Mesenchymal stem cell (in vitro differentiated cells and primary cell): Measurements from ENCODE around the gene BBS7.

Source experiments
- DNase-seq: peaks from one replicate; pipeline ENCODE4 v3.0.0-alpha.2; 2013
- H2AFZ ChIP-seq: one replicate; pipeline ENCODE4 v1.6.1; 2013; ENCODE audit warnings: low read depth, mild to moderate bottlenecking, control low read depth, inconsistent platforms, low read length, moderate library complexity
- H2AK5ac ChIP-seq: 2 replicates; pipeline ENCODE4 v1.6.1; 2013; ENCODE audit warnings: low read length, moderate library complexity, mild to moderate bottlenecking, inconsistent platforms; ENCODE audit not compliant: severe bottlenecking
- H2BK120ac ChIP-seq: one replicate; pipeline ENCODE4 v1.6.1; 2013; ENCODE audit warnings: low read depth, mild to moderate bottlenecking, inconsistent platforms, low read length, moderate library complexity
- H2BK12ac ChIP-seq, 2 experiments: one replicate each; pipeline ENCODE4 v1.6.1; 2013; ENCODE audit warnings: inconsistent platforms in 2 of 2, low read length in 2 of 2, mild to moderate bottlenecking in 2 of 2, moderate library complexity in 2 of 2, control low read depth in 1 of 2
- H2BK15ac ChIP-seq: one replicate; pipeline ENCODE4 v1.6.1; 2013; ENCODE audit warnings: mild to moderate bottlenecking, low read depth, inconsistent platforms; ENCODE audit not compliant: poor library complexity, severe bottlenecking
- H2BK5ac ChIP-seq: 2 replicates; pipeline ENCODE4 v1.6.1; 2013; ENCODE audit warnings: low read depth, mild to moderate bottlenecking, low read length, control low read depth, inconsistent platforms; ENCODE audit not compliant: poor library complexity, severe bottlenecking
- H3K14ac ChIP-seq, 2 experiments: one replicate each; pipeline ENCODE4 v1.6.1; 2013; ENCODE audit warnings: inconsistent platforms in 2 of 2, low read length in 2 of 2, control low read depth in 1 of 2, mild to moderate bottlenecking in 1 of 2, moderate library complexity in 1 of 2
- H3K18ac ChIP-seq, 2 experiments: one replicate each; pipeline ENCODE4 v1.6.1; 2013; ENCODE audit warnings: inconsistent platforms in 2 of 2, low read length in 2 of 2, control low read depth in 1 of 2, low read depth in 1 of 2, mild to moderate bottlenecking in 1 of 2
- H3K23ac ChIP-seq, 2 experiments: one replicate each; pipeline ENCODE4 v1.6.1; 2013; ENCODE audit warnings: inconsistent platforms in 2 of 2, low read length in 2 of 2, mild to moderate bottlenecking in 2 of 2, moderate library complexity in 2 of 2, control low read depth in 1 of 2
- H3K27ac ChIP-seq: 2 replicates; pipeline ENCODE4 v1.5.1; 2013; ENCODE audit warnings: mild to moderate bottlenecking, moderate library complexity, low read length, control low read depth, inconsistent platforms; ENCODE audit not compliant: poor library complexity, severe bottlenecking
- H3K27me3 ChIP-seq, 2 experiments: 2 replicates each; pipeline versions ENCODE4 v1.6.1 to v1.7.0; 2013; ENCODE audit warnings: low read length in 2 of 2, mild to moderate bottlenecking in 2 of 2, moderate library complexity in 2 of 2, control low read depth in 1 of 2, inconsistent platforms in 1 of 2; ENCODE audit not compliant: control insufficient read depth in 1 of 2, insufficient read depth in 1 of 2
- H3K36me3 ChIP-seq, 2 experiments: 2 replicates each; pipeline versions ENCODE4 v1.6.1 to v1.7.0; 2013; ENCODE audit warnings: low read length in 2 of 2, control low read depth in 1 of 2, inconsistent platforms in 1 of 2, low read depth in 1 of 2, mild to moderate bottlenecking in 1 of 2; ENCODE audit not compliant: insufficient read depth in 2 of 2, control insufficient read depth in 1 of 2
- H3K4ac ChIP-seq, 2 experiments: one replicate each; pipeline ENCODE4 v1.6.1; 2013; ENCODE audit warnings: inconsistent platforms in 2 of 2, low read length in 2 of 2, mild to moderate bottlenecking in 2 of 2, moderate library complexity in 2 of 2, control low read depth in 1 of 2, low read depth in 1 of 2
- H3K4me1 ChIP-seq: 2 replicates; pipeline ENCODE4 v1.6.1; 2013; ENCODE audit warnings: low read depth, low read length, control low read depth; ENCODE audit not compliant: control insufficient read depth, insufficient read depth
- H3K4me2 ChIP-seq: 2 replicates; pipeline ENCODE4 v1.6.1; 2013; ENCODE audit warnings: low read length, mild to moderate bottlenecking, inconsistent platforms; ENCODE audit not compliant: poor library complexity, severe bottlenecking
- H3K4me3 ChIP-seq, 2 experiments: 2 replicates each; pipeline versions ENCODE4 v1.5.1 to v1.7.0; 2013; ENCODE audit warnings: low read length in 2 of 2, mild to moderate bottlenecking in 2 of 2, control low read depth in 1 of 2, low read depth in 1 of 2; ENCODE audit not compliant: insufficient read depth in 1 of 2
- H3K79me1 ChIP-seq: replicated peaks from 2 replicates; pipeline ENCODE4 v1.6.1; 2013; ENCODE audit warnings: mild to moderate bottlenecking, control low read depth, low read length, inconsistent platforms; ENCODE audit not compliant: poor library complexity, severe bottlenecking
- H3K9ac ChIP-seq: 2 replicates; pipeline ENCODE4 v1.7.0; 2013; ENCODE audit warnings: mild to moderate bottlenecking, low read length, moderate library complexity
- H3K9me3 ChIP-seq: 2 replicates; pipeline ENCODE4 v1.7.0; 2013; ENCODE audit warnings: mild to moderate bottlenecking, low read length; ENCODE audit not compliant: control insufficient read depth
- H4K8ac ChIP-seq: one replicate; pipeline ENCODE4 v1.6.1; 2013; ENCODE audit warnings: inconsistent platforms, mild to moderate bottlenecking, low read length, moderate library complexity
- H4K91ac ChIP-seq: one replicate; pipeline ENCODE4 v1.6.1; 2013; ENCODE audit warnings: mild to moderate bottlenecking, low read length, inconsistent platforms
- WGBS: methylation state at CpG from one replicate; pipeline ENCODE4 v1.1.7; 2013; ENCODE audit warnings: mixed read lengths; 5-methylcytosine and 5-hydroxymethylcytosine counted together

The BBS7 gene

DNA sequence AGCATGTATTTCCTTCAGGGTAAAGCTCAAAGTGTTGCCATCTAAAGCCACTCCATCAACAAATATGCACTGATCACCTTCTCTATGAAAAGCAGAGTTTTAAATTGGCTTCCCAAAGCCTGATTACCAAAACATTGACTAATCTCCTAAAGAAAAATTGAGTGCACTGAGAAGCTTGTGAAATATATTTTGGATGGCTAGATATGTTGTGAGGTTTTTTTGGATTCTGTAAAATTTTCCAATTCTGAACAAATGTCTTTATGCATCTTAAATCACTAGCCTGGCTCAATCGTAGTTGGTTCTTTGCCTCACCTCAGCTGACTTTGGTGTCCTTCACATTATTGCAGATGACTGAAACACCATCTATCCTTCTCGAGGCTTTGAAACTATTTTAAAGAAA lies 84.1 kb downstream of the BBS7 start:
- H3K23ac ChIP-seq = no peak overlapping the region
- H3K79me1 ChIP-seq = no peaks in the 10 kb centered on the region
- H3K27me3 ChIP-seq = no peaks in the 10 kb centered on the region
- H3K9me3 ChIP-seq = peaks cover 4% of the 10 kb centered on the region
- H3K9ac ChIP-seq = peak overlapping the region; percentile 49
- H3K18ac ChIP-seq = no peak overlapping the region
- H2BK15ac ChIP-seq = no peak overlapping the region
- no peak for DNase-seq
- no peak overlapping the region for H4K91ac ChIP-seq
- H3K4me2 ChIP-seq = no peak overlapping the region
- H2BK5ac ChIP-seq = no peak overlapping the region
- H2AFZ ChIP-seq = no peak overlapping the region
- H3K14ac ChIP-seq = no peak overlapping the region
- no peak overlapping the region for H4K8ac ChIP-seq
- no peak overlapping the region for H3K27ac ChIP-seq
- 100% methylated on average over 1 of the region's 2 CpGs for WGBS
- no peak overlapping the region for H2AK5ac ChIP-seq
- peaks cover 6% of the 10 kb centered on the region for H3K4me1 ChIP-seq
- H2BK12ac ChIP-seq = no peak overlapping the region
- no peak overlapping the region for H3K4ac ChIP-seq
- H3K36me3 ChIP-seq = no peaks in the 10 kb centered on the region
- H2BK120ac ChIP-seq = no peak overlapping the region
- H3K4me3 ChIP-seq = no peak overlapping the region

DNA sequence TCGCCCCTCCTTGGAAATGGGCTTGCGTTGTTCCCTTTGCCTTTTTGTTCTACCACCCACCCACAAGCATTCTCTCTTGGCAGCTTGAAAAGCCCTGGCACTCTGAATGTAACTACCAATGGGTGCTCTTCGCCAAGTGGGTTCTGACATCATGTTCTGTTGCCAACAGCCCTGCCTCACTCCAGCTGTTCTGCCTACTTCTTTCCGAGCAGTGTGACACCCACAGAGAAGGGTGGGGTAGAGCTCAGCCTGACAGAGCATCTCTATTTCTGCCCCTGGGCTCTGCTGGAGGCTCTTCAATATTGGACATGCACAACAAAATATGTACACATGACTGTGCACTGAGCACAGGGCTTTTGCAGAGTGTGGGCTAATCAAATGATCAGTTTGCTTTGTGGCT lies 84.8 kb downstream of the BBS7 start:
- WGBS = 94% methylated on average over 4 of the region's 4 CpGs
- no peak overlapping the region for H3K14ac ChIP-seq
- H2BK5ac ChIP-seq = no peak overlapping the region

DNA sequence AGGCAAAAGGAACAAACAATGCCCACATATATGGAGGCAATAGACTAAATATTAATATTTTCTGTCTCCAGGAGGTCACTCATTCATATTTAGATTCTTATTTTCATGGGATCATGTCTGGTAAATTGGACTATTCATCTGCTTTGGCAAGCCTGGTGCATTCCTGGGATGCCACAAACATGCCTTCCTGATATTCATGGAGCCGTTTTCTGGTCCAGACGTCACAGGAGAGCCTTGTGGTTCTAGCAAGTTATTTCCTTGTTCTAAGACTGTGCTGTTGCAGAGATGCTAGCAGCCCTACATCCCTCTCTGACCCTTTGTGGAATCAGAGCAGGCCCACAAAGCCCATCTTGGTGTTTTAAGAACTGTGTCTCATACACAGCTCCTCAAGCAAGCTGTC lies 85.3 kb downstream of the BBS7 start:
- H3K23ac ChIP-seq = no peak overlapping the region
- peak overlapping the region; percentile 54 for H3K27ac ChIP-seq
- H3K79me1 ChIP-seq = no peaks in the 10 kb centered on the region
- no peak overlapping the region for H4K91ac ChIP-seq
- no peak overlapping the region for H4K8ac ChIP-seq
- H3K14ac ChIP-seq = no peak overlapping the region
- H2BK15ac ChIP-seq = no peak overlapping the region
- no peaks in the 10 kb centered on the region for H3K36me3 ChIP-seq
- peaks cover 6% of the 10 kb centered on the region for H3K4me1 ChIP-seq
- no peak overlapping the region for H2BK120ac ChIP-seq
- DNase-seq = peak; percentile 32
- H3K27me3 ChIP-seq = no peaks in the 10 kb centered on the region
- H3K9ac ChIP-seq = peak overlapping the region; percentile 49
- no peak overlapping the region for H3K4me2 ChIP-seq
- no peak overlapping the region for H2BK12ac ChIP-seq
- H3K18ac ChIP-seq = no peak overlapping the region
- no peak overlapping the region for H2BK5ac ChIP-seq
- peaks cover 4% of the 10 kb centered on the region for H3K9me3 ChIP-seq
- WGBS = 43% methylated on average over 2 of the region's 2 CpGs
- no peak overlapping the region for H3K4me3 ChIP-seq
- H2AFZ ChIP-seq = no peak overlapping the region
- no peak overlapping the region for H3K4ac ChIP-seq
- H2AK5ac ChIP-seq = no peak overlapping the region

More for the DNA sequence above, 84.8 kb downstream of the BBS7 start:
- Histone ChIP-seq H3K18ac (no peak overlapping the region), H3K4me2 (no peak overlapping the region), H2BK12ac (no peak overlapping the region), H4K8ac (no peak overlapping the region), H3K4me3 (no peak overlapping the region), H3K9me3 (peaks cover 4% of the 10 kb centered on the region), H3K23ac (no peak overlapping the region), H2BK120ac (no peak overlapping the region), H2BK15ac (peak overlapping the region; percentile 26), H3K27me3 (no peaks in the 10 kb centered on the region), H3K79me1 (no peaks in the 10 kb centered on the region), H3K4ac (no peak overlapping the region), H3K27ac (peak overlapping the region; percentile 39), H4K91ac (no peak overlapping the region), H3K4me1 (peaks cover 6% of the 10 kb centered on the region), H2AK5ac (peak overlapping the region; percentile 61), H3K9ac (peak overlapping the region; percentile 49), H2AFZ (no peak overlapping the region), H3K36me3 (no peaks in the 10 kb centered on the region)
- DNase-seq = no peak

DNA sequence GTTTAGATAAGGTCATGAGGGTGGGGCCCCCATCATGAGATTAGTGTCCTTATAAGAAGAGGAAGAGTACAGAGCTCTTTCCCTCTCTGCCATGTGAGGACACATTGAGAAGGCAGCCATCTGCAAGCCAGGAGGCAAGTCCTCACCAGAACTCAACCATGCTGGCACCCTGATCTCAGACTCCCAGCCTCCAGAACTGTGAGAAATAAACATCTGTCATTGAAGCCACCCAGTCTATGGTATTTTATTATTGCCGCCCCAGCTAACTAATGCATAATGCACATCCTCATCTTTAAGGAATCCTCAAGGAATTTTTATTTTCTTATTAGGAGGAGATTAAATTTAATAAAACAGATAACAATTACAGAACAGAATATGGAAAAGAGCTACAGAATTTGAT lies 85.9 kb downstream of the BBS7 start:
- Histone ChIP-seq H2BK15ac (no peak overlapping the region), H3K4me1 (peaks cover 6% of the 10 kb centered on the region), H3K9ac (peak overlapping the region; percentile 44), H2AFZ (no peak overlapping the region), H3K9me3 (peaks cover 4% of the 10 kb centered on the region), H3K79me1 (no peaks in the 10 kb centered on the region), H2BK12ac (no peak overlapping the region), H3K36me3 (no peaks in the 10 kb centered on the region), H3K18ac (no peak overlapping the region), H4K91ac (no peak overlapping the region), H2AK5ac (no peak overlapping the region), H3K27me3 (no peaks in the 10 kb centered on the region), H3K4ac (no peak overlapping the region), H3K4me2 (no peak overlapping the region), H4K8ac (no peak overlapping the region), H3K4me3 (no peak overlapping the region), H3K27ac (no peak overlapping the region), H2BK120ac (no peak overlapping the region), H2BK5ac (no peak overlapping the region), H3K14ac (no peak overlapping the region), H3K23ac (no peak overlapping the region)
- DNase-seq = no peak
- WGBS = no CpG with 5 or more reads among the region's 1 CpG
